Colonic mucosa (tissue), 4 donors: ENCODE data around the gene MID2. TPM values are rescaled to one million over a fixed set of nuclear protein-coding genes. Genes with fewer than 3 reads are reported as not detected.

Experiments used
- DNase-seq: peaks from one replicate; pipeline ENCODE4 v3.0.0-alpha.2; 2020
- H3K27ac ChIP-seq: fragments of 200-600 bp; one replicate; pipeline ENCODE4 v1.8.0; 2021
- H3K27me3 ChIP-seq: fragments of 200-600 bp; one replicate; pipeline ENCODE4 v1.8.0; 2021
- H3K36me3 ChIP-seq: fragments of 200-600 bp; one replicate; pipeline ENCODE4 v1.8.0; 2021
- H3K4me1 ChIP-seq: fragments of 200-600 bp; one replicate; pipeline ENCODE4 v1.8.0; 2021; ENCODE audit warnings: mild to moderate bottlenecking
- H3K4me3 ChIP-seq: fragments of 200-600 bp; one replicate; pipeline ENCODE4 v1.8.0; 2021
- H3K9ac ChIP-seq, 2 donors: one replicate each; pipeline ENCODE4 v1.7.0; 2013; ENCODE audit warnings: control low read depth in 2 of 2, low read depth in 2 of 2, low read length in 2 of 2
- H3K9me3 ChIP-seq: fragments of 200-600 bp; one replicate; pipeline ENCODE4 v1.8.0; 2021
- CTCF ChIP-seq: fragments of 200-600 bp; IDR thresholded peaks from one replicate; pipeline ENCODE4 v1.8.0; 2022; ENCODE audit warnings: antibody characterized with exemption, mild to moderate bottlenecking
- intact Hi-C: fragments of 100-400 bp; cut with DNase I; formaldehyde crosslinking; loops from one replicate; pipeline ENCODE4 v1.14.1; 2022
- total RNA-seq, 2 donors: library from RNA; stranded (reverse); fragmentation: NEBNext Ultra II Directional in 1 of 2; extraction: Animal tissue kit (Norgen Biotek cat#: 25700) in 1 of 2; gene quantifications; one replicate each; pipeline ENCODE4 v1.2.1, GENCODE V29; 2021
- donor health status: healthy.
- donor health status: DM: no; HTN: no; CAD: no.
- donor health status: DM: no; HTN: no; CAD: no.

MID2 gene
- total RNA-seq, 2 donors from 2014 or later, result 5.4 to 6.3 TPM

- H3K4me1 ChIP-seq, result no peaks in the 10 kb centered on the region
- no peak overlapping the region for H3K27ac ChIP-seq
- no peaks in the 10 kb centered on the region for H3K27me3 ChIP-seq
- intact Hi-C loops, result no loop called here
- no peak overlapping the region for H3K9ac ChIP-seq
- no peaks in the 10 kb centered on the region for H3K36me3 ChIP-seq
- H3K4me3 ChIP-seq, result no peak overlapping the region
- TF ChIP-seq CTCF, result no peak
- no peaks in the 10 kb centered on the region for H3K9me3 ChIP-seq
- no peak for DNase-seq
These were observed 143.0 kb downstream of the MID2 start for GRCh38 chrX:107968623-107969022.

GRCh38 chrX:107970073-107970472 lies 144.4 kb downstream of the MID2 start:
- Histone ChIP-seq H3K4me3 (no peak overlapping the region), H3K27ac (no peak overlapping the region), H3K9me3 (no peaks in the 10 kb centered on the region), H3K4me1 (no peaks in the 10 kb centered on the region), H3K36me3 (no peaks in the 10 kb centered on the region), H3K9ac (no peak overlapping the region), H3K27me3 (no peaks in the 10 kb centered on the region)
- no peak for DNase-seq
- TF ChIP-seq CTCF, result no peak
- intact Hi-C loops, result no loop called here

GRCh38 chrX:107971636-107972035 lies 146.0 kb downstream of the MID2 start:
- H3K4me1 ChIP-seq, result no peaks in the 10 kb centered on the region
- H3K4me3 ChIP-seq, result no peak overlapping the region
- no peaks in the 10 kb centered on the region for H3K36me3 ChIP-seq
- no peak for TF ChIP-seq CTCF
- H3K9me3 ChIP-seq, result no peaks in the 10 kb centered on the region
- H3K27me3 ChIP-seq, result no peaks in the 10 kb centered on the region
- H3K9ac ChIP-seq, result no peak overlapping the region
- DNase-seq, result no peak
- H3K27ac ChIP-seq, result no peak overlapping the region
- intact Hi-C loops, result no loop called here

Other genes starting within 250 kb of the MID2 start
- gene PRPS1, start 197.4 kb upstream of the MID2 start, total RNA-seq, result 10 to 100 TPM; 12.2 to 20.3 TPM
- 10 to 100 TPM; 18.5 to 23.3 TPM for gene TSC22D3, start 50.1 kb upstream of the MID2 start, total RNA-seq
- gene NCBP2L, start 48.1 kb upstream of the MID2 start, total RNA-seq, result not detected
- gene TEX13B, start 156.5 kb downstream of the MID2 start, total RNA-seq, result not detected
- gene VSIG1, start 219.2 kb downstream of the MID2 start, total RNA-seq, result under 1 TPM; 0.16 to 0.62 TPM